ENCODE measurements around the gene JPH2.

DNA sequence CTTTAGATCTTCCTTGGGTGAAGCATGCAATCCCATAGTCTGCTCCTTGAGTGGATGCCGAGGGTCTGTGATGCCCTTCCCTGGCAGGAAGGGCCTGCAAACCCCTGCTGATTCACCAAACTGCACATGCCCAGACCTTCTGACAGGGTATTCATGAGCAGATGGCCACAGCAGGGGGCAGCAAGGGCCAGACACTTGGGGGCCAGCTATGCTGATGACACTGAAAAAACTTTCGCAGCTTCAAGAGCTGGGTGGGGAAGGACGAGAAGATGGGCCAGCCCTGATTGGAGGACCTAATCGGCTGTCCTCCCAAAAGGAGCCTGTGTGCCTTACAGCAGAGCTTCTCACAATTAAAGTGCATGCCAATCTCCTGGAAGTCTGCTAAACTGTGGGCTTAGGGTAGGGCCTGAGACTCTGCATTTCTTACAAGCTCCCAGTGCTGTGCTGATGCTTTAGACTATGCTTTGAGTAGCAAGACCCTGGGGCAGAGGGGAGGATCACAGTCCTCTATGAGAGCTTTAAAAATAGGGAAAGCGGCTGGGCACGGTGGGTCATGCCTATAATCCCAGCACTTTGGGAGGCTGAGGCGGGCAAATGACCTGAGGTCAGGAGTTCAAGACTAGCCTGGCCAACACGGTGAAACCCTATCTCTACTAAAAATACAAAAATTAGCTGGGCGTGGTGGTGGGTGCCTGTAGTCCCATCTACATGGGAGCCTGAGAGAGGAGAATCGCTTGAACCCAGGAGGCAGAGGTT lies 44.9 kb upstream of the JPH2 start:
- TF ChIP-seq, protein P1, sequence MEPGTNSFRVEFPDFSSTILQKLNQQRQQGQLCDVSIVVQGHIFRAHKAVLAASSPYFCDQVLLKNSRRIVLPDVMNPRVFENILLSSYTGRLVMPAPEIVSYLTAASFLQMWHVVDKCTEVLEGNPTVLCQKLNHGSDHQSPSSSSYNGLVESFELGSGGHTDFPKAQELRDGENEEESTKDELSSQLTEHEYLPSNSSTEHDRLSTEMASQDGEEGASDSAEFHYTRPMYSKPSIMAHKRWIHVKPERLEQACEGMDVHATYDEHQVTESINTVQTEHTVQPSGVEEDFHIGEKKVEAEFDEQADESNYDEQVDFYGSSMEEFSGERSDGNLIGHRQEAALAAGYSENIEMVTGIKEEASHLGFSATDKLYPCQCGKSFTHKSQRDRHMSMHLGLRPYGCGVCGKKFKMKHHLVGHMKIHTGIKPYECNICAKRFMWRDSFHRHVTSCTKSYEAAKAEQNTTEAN (CRISPR knock-in tag; IDR thresholded peaks at IDR 0.05), result no peak
- TF ChIP-seq SP1 (CRISPR knock-in tag; conservative IDR thresholded peaks at IDR 0.05) (no peak), GTF2I (CRISPR knock-in tag; conservative IDR thresholded peaks at IDR 0.05) (no peak), CBFB (CRISPR knock-in tag; IDR thresholded peaks at IDR 0.05; ENCODE audit: low read depth) (no peak), NR1H2 (CRISPR knock-in tag; IDR thresholded peaks at IDR 0.05) (no peak)
- TF ChIP-seq, protein P2, sequence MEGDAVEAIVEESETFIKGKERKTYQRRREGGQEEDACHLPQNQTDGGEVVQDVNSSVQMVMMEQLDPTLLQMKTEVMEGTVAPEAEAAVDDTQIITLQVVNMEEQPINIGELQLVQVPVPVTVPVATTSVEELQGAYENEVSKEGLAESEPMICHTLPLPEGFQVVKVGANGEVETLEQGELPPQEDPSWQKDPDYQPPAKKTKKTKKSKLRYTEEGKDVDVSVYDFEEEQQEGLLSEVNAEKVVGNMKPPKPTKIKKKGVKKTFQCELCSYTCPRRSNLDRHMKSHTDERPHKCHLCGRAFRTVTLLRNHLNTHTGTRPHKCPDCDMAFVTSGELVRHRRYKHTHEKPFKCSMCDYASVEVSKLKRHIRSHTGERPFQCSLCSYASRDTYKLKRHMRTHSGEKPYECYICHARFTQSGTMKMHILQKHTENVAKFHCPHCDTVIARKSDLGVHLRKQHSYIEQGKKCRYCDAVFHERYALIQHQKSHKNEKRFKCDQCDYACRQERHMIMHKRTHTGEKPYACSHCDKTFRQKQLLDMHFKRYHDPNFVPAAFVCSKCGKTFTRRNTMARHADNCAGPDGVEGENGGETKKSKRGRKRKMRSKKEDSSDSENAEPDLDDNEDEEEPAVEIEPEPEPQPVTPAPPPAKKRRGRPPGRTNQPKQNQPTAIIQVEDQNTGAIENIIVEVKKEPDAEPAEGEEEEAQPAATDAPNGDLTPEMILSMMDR (IDR thresholded peaks at IDR 0.05), result no peak
- TF ChIP-seq, protein P3, sequence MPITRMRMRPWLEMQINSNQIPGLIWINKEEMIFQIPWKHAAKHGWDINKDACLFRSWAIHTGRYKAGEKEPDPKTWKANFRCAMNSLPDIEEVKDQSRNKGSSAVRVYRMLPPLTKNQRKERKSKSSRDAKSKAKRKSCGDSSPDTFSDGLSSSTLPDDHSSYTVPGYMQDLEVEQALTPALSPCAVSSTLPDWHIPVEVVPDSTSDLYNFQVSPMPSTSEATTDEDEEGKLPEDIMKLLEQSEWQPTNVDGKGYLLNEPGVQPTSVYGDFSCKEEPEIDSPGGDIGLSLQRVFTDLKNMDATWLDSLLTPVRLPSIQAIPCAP (CRISPR knock-in tag; IDR thresholded peaks at IDR 0.05), result no peak
- TF ChIP-seq, protein P4, sequence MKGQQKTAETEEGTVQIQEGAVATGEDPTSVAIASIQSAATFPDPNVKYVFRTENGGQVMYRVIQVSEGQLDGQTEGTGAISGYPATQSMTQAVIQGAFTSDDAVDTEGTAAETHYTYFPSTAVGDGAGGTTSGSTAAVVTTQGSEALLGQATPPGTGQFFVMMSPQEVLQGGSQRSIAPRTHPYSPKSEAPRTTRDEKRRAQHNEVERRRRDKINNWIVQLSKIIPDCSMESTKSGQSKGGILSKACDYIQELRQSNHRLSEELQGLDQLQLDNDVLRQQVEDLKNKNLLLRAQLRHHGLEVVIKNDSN (CRISPR knock-in tag; IDR thresholded peaks at IDR 0.05), result no peak

All from WTC11 (cell line).